WTC11 (cell line): Measurements from ENCODE around the gene CMPK2. TPM values are rescaled to one million over a fixed set of nuclear protein-coding genes. Genes with fewer than 3 reads are reported as not detected.

ENCODE experiments used
- ATAC-seq: fragments of 200-7000 bp; cut with Tn5 transposase; 2 replicates; pipeline ENCODE4 v1.10.0; 2021; ENCODE audit warnings: mild to moderate bottlenecking, moderate library complexity
- CTCF ChIA-PET: fragments of 300-600 bp; sonication (Branson Sonifier 250); formaldehyde crosslinking; loops from one replicate; lab custom pipeline; 2021; ENCODE audit warnings: antibody characterized with exemption; lab: Charles Lee
- POLR2A ChIA-PET: fragments of 350-600 bp; sonication (Branson Sonifier 250); formaldehyde crosslinking; loops from one replicate; lab custom pipeline; 2021; ENCODE audit warnings: antibody characterized with exemption; lab: Charles Lee
- DNase-seq: peaks from one replicate; pipeline ENCODE4 v3.0.0; 2021; ENCODE audit warnings: low spot score
- H3K27ac Mint-ChIP-seq: 2 replicates; pipeline ENCODE4 v1.8.0; 2021; ENCODE audit warnings: mixed read lengths
- H3K27me3 Mint-ChIP-seq: 2 replicates; pipeline ENCODE4 v1.8.0; 2021; ENCODE audit warnings: low read depth, mild to moderate bottlenecking, moderate library complexity, mixed read lengths
- H3K36me3 Mint-ChIP-seq: 2 replicates; pipeline ENCODE4 v1.8.0; 2021; ENCODE audit warnings: mixed read lengths
- H3K4me1 Mint-ChIP-seq: 2 replicates; pipeline ENCODE4 v1.8.0; 2022; ENCODE audit warnings: mixed read lengths
- H3K4me3 Mint-ChIP-seq: 2 replicates; pipeline ENCODE4 v1.8.0; 2021; ENCODE audit warnings: mild to moderate bottlenecking, moderate library complexity, mixed read lengths
- H3K9me3 Mint-ChIP-seq: 2 replicates; pipeline ENCODE4 v1.8.0; 2021; ENCODE audit warnings: mixed read lengths
- AFF4 ChIP-seq: sonication (generic); formaldehyde crosslinking; IDR thresholded peaks from 2 replicates; pipeline ENCODE4 v1.8.1; 2023; ENCODE audit warnings: mild to moderate bottlenecking, missing genetic modification reagents, borderline replicate concordance
- ATF1 ChIP-seq: sonication (generic); formaldehyde crosslinking; IDR thresholded peaks from 2 replicates; pipeline ENCODE4 v1.8.1; 2023; ENCODE audit warnings: mild to moderate bottlenecking, moderate library complexity, missing genetic modification reagents
- ATF2 ChIP-seq: sonication (generic); formaldehyde crosslinking; IDR thresholded peaks from 2 replicates; pipeline ENCODE4 v1.8.1; 2022; ENCODE audit warnings: low read depth, missing genetic modification reagents, borderline replicate concordance
- CBFB ChIP-seq: sonication (generic); formaldehyde crosslinking; IDR thresholded peaks from 2 replicates; pipeline ENCODE4 v1.8.1; 2022; ENCODE audit warnings: mild to moderate bottlenecking, low read depth, missing genetic modification reagents
- CREM ChIP-seq: sonication (generic); formaldehyde crosslinking; IDR thresholded peaks from 2 replicates; pipeline ENCODE4 v1.8.1; 2022; ENCODE audit warnings: mild to moderate bottlenecking, missing genetic modification reagents, moderate library complexity
- EMX1 ChIP-seq: fragments of 250-450 bp; sonication (Bioruptor Pico); IDR thresholded peaks from 2 replicates; pipeline ENCODE4 v1.8.0; 2021; ENCODE audit warnings: mild to moderate bottlenecking
- ETV6 ChIP-seq: sonication (generic); formaldehyde crosslinking; IDR thresholded peaks from 2 replicates; pipeline ENCODE4 v1.8.1; 2022; ENCODE audit warnings: mild to moderate bottlenecking, missing genetic modification reagents
- FOXJ3 ChIP-seq: sonication (generic); formaldehyde crosslinking; IDR thresholded peaks from 2 replicates; pipeline ENCODE4 v1.9.0; 2021; ENCODE audit warnings: missing genetic modification reagents, mild to moderate bottlenecking, borderline replicate concordance
- HMGXB4 ChIP-seq: sonication (generic); formaldehyde crosslinking; IDR thresholded peaks from 2 replicates; pipeline ENCODE4 v1.8.1; 2023; ENCODE audit warnings: mild to moderate bottlenecking, moderate library complexity, missing genetic modification reagents
- JUN ChIP-seq: sonication (generic); formaldehyde crosslinking; IDR thresholded peaks from 2 replicates; pipeline ENCODE4 v1.8.0; 2023; ENCODE audit warnings: mild to moderate bottlenecking, missing genetic modification reagents
- KAT7 ChIP-seq: sonication (generic); formaldehyde crosslinking; IDR thresholded peaks from 2 replicates; pipeline ENCODE4 v1.8.1; 2023; ENCODE audit warnings: missing genetic modification reagents, mild to moderate bottlenecking, borderline replicate concordance
- NFE2L1 ChIP-seq: sonication (generic); formaldehyde crosslinking; IDR thresholded peaks from 2 replicates; pipeline ENCODE4 v1.8.1; 2023; ENCODE audit warnings: missing genetic modification reagents
- NR2C2 ChIP-seq: sonication (generic); formaldehyde crosslinking; IDR thresholded peaks from 2 replicates; pipeline ENCODE4 v1.8.0; 2022; ENCODE audit warnings: mild to moderate bottlenecking, missing genetic modification reagents
- NR3C1 ChIP-seq: sonication (generic); formaldehyde crosslinking; conservative IDR thresholded peaks from 2 replicates; pipeline ENCODE4 v1.8.1; 2023; ENCODE audit warnings: low read depth, mild to moderate bottlenecking, missing genetic modification reagents
- RELA ChIP-seq: sonication (generic); formaldehyde crosslinking; IDR thresholded peaks from 2 replicates; pipeline ENCODE4 v1.8.1; 2022; ENCODE audit warnings: missing genetic modification reagents, mild to moderate bottlenecking, borderline replicate concordance
- SOX15 ChIP-seq: fragments of 250-450 bp; sonication (Bioruptor Pico); IDR thresholded peaks from 2 replicates; pipeline ENCODE4 v1.9.0; 2021; ENCODE audit warnings: mild to moderate bottlenecking
- TCF7 ChIP-seq: sonication (generic); formaldehyde crosslinking; IDR thresholded peaks from 2 replicates; pipeline ENCODE4 v1.8.0; 2022; ENCODE audit warnings: mild to moderate bottlenecking, low read depth, missing genetic modification reagents, moderate library complexity
- USF2 ChIP-seq: sonication (generic); formaldehyde crosslinking; IDR thresholded peaks from 2 replicates; pipeline ENCODE4 v1.8.1; 2023; ENCODE audit warnings: mild to moderate bottlenecking, missing genetic modification reagents, moderate library complexity
- ZMAT4 ChIP-seq: fragments of 250-450 bp; sonication (Bioruptor Pico); IDR thresholded peaks from 2 replicates; pipeline ENCODE4 v1.9.0; 2021; ENCODE audit warnings: mild to moderate bottlenecking
- ZNF219 ChIP-seq: sonication (generic); formaldehyde crosslinking; IDR thresholded peaks from 2 replicates; pipeline ENCODE4 v1.8.0; 2023; ENCODE audit warnings: missing genetic modification reagents, mild to moderate bottlenecking, borderline replicate concordance
- ZNF396 ChIP-seq: fragments of 250-450 bp; sonication (Bioruptor Pico); IDR thresholded peaks from 2 replicates; pipeline ENCODE4 v1.8.0; 2021; ENCODE audit warnings: mild to moderate bottlenecking, moderate library complexity, borderline replicate concordance
- total RNA-seq: library from RNA; stranded (reverse); gene quantifications from 3 replicates; pipeline ENCODE4 v1.2.3, GENCODE V29; 2021
- TF ChIP-seq, protein P1 (sequence below): sonication (generic); formaldehyde crosslinking; IDR thresholded peaks from 2 replicates; pipeline ENCODE4 v1.8.1; 2023; ENCODE audit warnings: mild to moderate bottlenecking, missing genetic modification reagents
- TF ChIP-seq, protein P2 (sequence below): sonication (generic); formaldehyde crosslinking; IDR thresholded peaks from 2 replicates; pipeline ENCODE4 v1.8.1; 2022; ENCODE audit warnings: mild to moderate bottlenecking, missing genetic modification reagents, moderate library complexity, borderline replicate concordance
- TF ChIP-seq, protein P3 (sequence below): fragments of 250-450 bp; sonication (Bioruptor Pico); conservative IDR thresholded peaks from 2 replicates; pipeline ENCODE4 v1.9.0; 2021; ENCODE audit warnings: mild to moderate bottlenecking

Gene CMPK2
- total RNA-seq, 1 experiment from 2014 or later, result 0.13 TPM

DNA sequence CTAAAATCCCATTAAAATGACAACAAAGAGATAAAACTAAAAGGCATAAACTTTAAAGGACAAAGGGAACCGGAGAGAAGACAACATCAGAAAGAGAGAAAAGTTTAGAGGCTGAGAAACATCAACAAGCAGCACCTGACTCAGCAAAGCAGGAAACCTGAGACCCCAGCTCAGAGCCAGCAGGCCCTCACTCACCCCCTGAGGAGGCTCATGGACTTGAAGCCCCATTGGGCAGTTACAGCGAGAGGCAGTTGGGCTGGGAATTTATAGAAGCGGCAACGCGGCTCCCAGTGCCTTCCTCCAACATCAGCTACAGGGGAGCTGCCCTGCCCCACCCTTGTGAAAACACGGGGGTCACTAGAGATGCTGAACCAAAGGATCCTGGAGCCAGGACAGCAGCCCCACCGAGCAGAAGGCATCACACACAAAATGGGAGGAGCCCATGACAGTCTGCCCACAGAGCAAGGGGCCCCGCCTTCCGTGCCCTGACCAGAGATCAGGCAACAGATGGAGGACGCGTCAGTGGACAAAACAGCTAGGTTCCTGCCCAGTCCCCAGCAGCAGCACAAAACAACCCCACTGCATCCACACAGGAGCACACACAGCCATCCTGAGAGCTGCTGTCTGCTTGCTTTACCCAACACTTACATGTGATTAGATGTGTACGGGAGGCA lies 52.7 kb downstream of the CMPK2 start:
- ChIA-PET CTCF (no interaction called here), POLR2A (no interaction called here)
- TF ChIP-seq ATF1 (CRISPR knock-in tag), result no peak
- no peak for TF ChIP-seq CBFB
- no peak for TF ChIP-seq KAT7 (CRISPR knock-in tag)
- TF ChIP-seq ZMAT4, result no peak
- TF ChIP-seq USF2 (CRISPR knock-in tag), result no peak
- no peak for TF ChIP-seq NFE2L1 (CRISPR knock-in tag)
- TF ChIP-seq ATF2 (CRISPR knock-in tag), result no peak
- TF ChIP-seq EMX1, result no peak
- TF ChIP-seq RELA (CRISPR knock-in tag), result no peak
- TF ChIP-seq FOXJ3, result no peak
- no peak for TF ChIP-seq CREM
- TF ChIP-seq ZNF219 (CRISPR knock-in tag), result no peak
- TF ChIP-seq, protein P1, sequence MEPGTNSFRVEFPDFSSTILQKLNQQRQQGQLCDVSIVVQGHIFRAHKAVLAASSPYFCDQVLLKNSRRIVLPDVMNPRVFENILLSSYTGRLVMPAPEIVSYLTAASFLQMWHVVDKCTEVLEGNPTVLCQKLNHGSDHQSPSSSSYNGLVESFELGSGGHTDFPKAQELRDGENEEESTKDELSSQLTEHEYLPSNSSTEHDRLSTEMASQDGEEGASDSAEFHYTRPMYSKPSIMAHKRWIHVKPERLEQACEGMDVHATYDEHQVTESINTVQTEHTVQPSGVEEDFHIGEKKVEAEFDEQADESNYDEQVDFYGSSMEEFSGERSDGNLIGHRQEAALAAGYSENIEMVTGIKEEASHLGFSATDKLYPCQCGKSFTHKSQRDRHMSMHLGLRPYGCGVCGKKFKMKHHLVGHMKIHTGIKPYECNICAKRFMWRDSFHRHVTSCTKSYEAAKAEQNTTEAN, result no peak
- no peak for TF ChIP-seq SOX15 (CRISPR knock-in tag)
- TF ChIP-seq NR2C2 (CRISPR knock-in tag), result no peak
- peaks cover 42% of the 10 kb centered on the region for H3K27me3 Mint-ChIP-seq
- H3K9me3 Mint-ChIP-seq, result peaks cover 87% of the 10 kb centered on the region
- H3K4me1 Mint-ChIP-seq, result no peaks in the 10 kb centered on the region
- peaks cover 79% of the 10 kb centered on the region for H3K36me3 Mint-ChIP-seq
- H3K27ac Mint-ChIP-seq, result no peak overlapping the region
- no peak for DNase-seq
- H3K4me3 Mint-ChIP-seq, result no peak overlapping the region
- no peak for ATAC-seq

- Mint-ChIP-seq H3K27ac (no peak overlapping the region), H3K4me3 (no peak overlapping the region), H3K36me3 (peaks cover 76% of the 10 kb centered on the region), H3K4me1 (0 out of 2 replicates have a peak, but pooled peaks cover 4% of the 10 kb centered on the region), H3K9me3 (peaks cover 84% of the 10 kb centered on the region), H3K27me3 (peaks cover 47% of the 10 kb centered on the region)
- DNase-seq, result no peak
- POLR2A ChIA-PET, result no interaction called here
- ATAC-seq, result no peak
- CTCF ChIA-PET, result no interaction called here
- TF ChIP-seq, protein P2, sequence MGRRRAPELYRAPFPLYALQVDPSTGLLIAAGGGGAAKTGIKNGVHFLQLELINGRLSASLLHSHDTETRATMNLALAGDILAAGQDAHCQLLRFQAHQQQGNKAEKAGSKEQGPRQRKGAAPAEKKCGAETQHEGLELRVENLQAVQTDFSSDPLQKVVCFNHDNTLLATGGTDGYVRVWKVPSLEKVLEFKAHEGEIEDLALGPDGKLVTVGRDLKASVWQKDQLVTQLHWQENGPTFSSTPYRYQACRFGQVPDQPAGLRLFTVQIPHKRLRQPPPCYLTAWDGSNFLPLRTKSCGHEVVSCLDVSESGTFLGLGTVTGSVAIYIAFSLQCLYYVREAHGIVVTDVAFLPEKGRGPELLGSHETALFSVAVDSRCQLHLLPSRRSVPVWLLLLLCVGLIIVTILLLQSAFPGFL (CRISPR knock-in tag), result no peak
- TF ChIP-seq JUN (CRISPR knock-in tag) (no peak), AFF4 (CRISPR knock-in tag) (no peak), HMGXB4 (CRISPR knock-in tag) (no peak), NR3C1 (CRISPR knock-in tag) (no peak), ETV6 (no peak), TCF7 (CRISPR knock-in tag) (no peak), ZNF396 (no peak)
- TF ChIP-seq, protein P3, sequence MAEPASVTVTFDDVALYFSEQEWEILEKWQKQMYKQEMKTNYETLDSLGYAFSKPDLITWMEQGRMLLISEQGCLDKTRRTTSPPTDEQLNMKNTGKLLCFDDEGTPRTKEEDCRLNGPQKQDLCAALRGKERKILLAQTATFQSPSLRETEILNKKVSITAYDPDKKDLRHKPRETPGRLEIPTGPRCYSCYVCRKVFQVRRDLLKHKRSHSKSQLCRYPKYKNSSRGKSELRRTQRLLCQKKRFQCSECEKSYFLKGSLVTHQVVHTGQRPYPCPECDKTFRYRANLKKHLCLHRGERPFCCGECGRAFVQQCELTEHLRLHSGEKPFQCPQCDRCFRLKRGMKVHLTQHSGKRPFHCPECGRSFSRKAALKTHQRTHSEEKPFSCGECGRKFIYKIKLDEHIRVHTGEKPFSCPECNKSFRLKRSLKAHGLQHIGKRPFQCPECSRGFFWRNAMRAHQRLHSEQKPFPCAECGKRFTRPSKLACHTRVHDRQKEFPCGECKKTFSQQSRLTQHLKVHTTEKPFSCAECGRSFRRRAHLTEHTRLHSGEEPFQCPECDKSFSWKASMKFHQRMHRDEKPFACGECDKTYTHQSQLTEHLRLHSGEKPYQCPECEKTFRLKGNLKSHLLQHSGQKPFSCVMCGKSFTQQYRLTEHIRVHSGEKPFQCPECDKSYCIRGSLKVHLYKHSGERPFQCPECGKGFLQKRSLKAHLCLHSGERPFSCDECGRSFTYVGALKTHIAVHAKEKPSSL (CRISPR knock-in tag), result no peak
Measured at GRCh38 chr2:6810961-6811360, 54.7 kb downstream of the CMPK2 start.
